GM23248 (cell line): ENCODE data around the gene ZNF469. TPM values are rescaled to one million over a fixed set of nuclear protein-coding genes. Genes with fewer than 3 reads are reported as not detected.

ENCODE experiments used
- DNase-seq: peaks from one replicate; pipeline ENCODE4 v3.0.0-alpha.2; 2015
- H2AFZ ChIP-seq: fragments of 200-600 bp; sonication (generic); 2 replicates; pipeline ENCODE4 v1.6.1; 2016; ENCODE audit warnings: antibody characterized with exemption
- H3F3A ChIP-seq: fragments of 200-600 bp; sonication (generic); 2 replicates; pipeline ENCODE4 v1.6.1; 2016; ENCODE audit warnings: mild to moderate bottlenecking, antibody characterized with exemption, mixed run types; ENCODE audit not compliant: insufficient read depth
- H3K27ac ChIP-seq: fragments of 200-600 bp; sonication (generic); 2 replicates; pipeline ENCODE4 v1.5.1; 2016; ENCODE audit warnings: mild to moderate bottlenecking
- H3K27me3 ChIP-seq: fragments of 200-600 bp; sonication (generic); replicated peaks from 2 replicates; pipeline ENCODE4 v1.6.1; 2016; ENCODE audit warnings: mild to moderate bottlenecking; ENCODE audit not compliant: insufficient read depth
- H3K36me3 ChIP-seq: fragments of 200-600 bp; sonication (generic); 2 replicates; pipeline ENCODE4 v1.6.1; 2016; ENCODE audit warnings: low read depth, mild to moderate bottlenecking
- H3K4me1 ChIP-seq: fragments of 200-600 bp; sonication (generic); 2 replicates; pipeline ENCODE4 v1.6.1; 2016; ENCODE audit warnings: mild to moderate bottlenecking; ENCODE audit not compliant: insufficient read depth
- H3K4me2 ChIP-seq: fragments of 200-600 bp; sonication (generic); one replicate; pipeline ENCODE4 v1.6.1; 2016; ENCODE audit warnings: mild to moderate bottlenecking; ENCODE audit not compliant: unreplicated experiment
- H3K4me3 ChIP-seq: fragments of 200-600 bp; sonication (generic); 2 replicates; pipeline ENCODE4 v1.5.1; 2016; ENCODE audit warnings: mild to moderate bottlenecking
- H3K79me2 ChIP-seq: fragments of 200-600 bp; sonication (generic); 2 replicates; pipeline ENCODE4 v1.6.1; 2016; ENCODE audit warnings: mild to moderate bottlenecking; ENCODE audit not compliant: insufficient read depth
- H3K9ac ChIP-seq: fragments of 200-600 bp; sonication (generic); 2 replicates; pipeline ENCODE4 v1.6.1; 2016; ENCODE audit warnings: mild to moderate bottlenecking
- H3K9me2 ChIP-seq: fragments of 200-600 bp; sonication (generic); 2 replicates; pipeline ENCODE4 v1.6.1; 2016; ENCODE audit warnings: mixed run types, mild to moderate bottlenecking, moderate library complexity; ENCODE audit not compliant: insufficient read depth
- H3K9me3 ChIP-seq: fragments of 200-600 bp; sonication (generic); one replicate; pipeline ENCODE4 v1.6.1; 2017; ENCODE audit warnings: low read depth
- H4K20me1 ChIP-seq: fragments of 200-600 bp; sonication (generic); 2 replicates; pipeline ENCODE4 v1.6.0; 2016; ENCODE audit not compliant: insufficient read depth
- EZH2 ChIP-seq: fragments of 200-600 bp; sonication (generic); IDR thresholded peaks from 2 replicates; pipeline ENCODE4 v1.6.1; 2018; ENCODE audit warnings: antibody characterized with exemption, mild to moderate bottlenecking; ENCODE audit not compliant: insufficient read depth, poor library complexity, severe bottlenecking
- EZH2phosphoT487 ChIP-seq: fragments of 200-600 bp; sonication (generic); IDR thresholded peaks from 2 replicates; pipeline ENCODE4 v1.6.1; 2018; ENCODE audit warnings: antibody characterized with exemption, moderate library complexity, mild to moderate bottlenecking, low read depth; ENCODE audit not compliant: insufficient read depth
- WGBS, 2 experiments: methylation state at CpG; one replicate each; pipeline ENCODE4 v1.1.6; 2015 to 2017; ENCODE audit warnings: low lambda C conversion rate in 2 of 2, low coverage in 1 of 2; ENCODE audit errors: missing lambda C conversion rate in 2 of 2; 5-methylcytosine and 5-hydroxymethylcytosine counted together
- in situ Hi-C: fragments of 300-500 bp; cut with MboI; formaldehyde crosslinking; loops from 2 replicates; pipeline ENCODE4 v1.15.0; 2020
- polyA plus RNA-seq: library from polyadenylated mRNA; unstranded; fragments of >200 nt; fragmentation: Nextera tagmentation; extraction: Ambion mirVana; gene quantifications from 2 replicates; pipeline ENCODE4 v1.2.1, GENCODE V29; 2016
- total RNA-seq: library from RNA; depleted of rRNA; stranded (reverse); fragments of >200 nt; shearing (Covaris generic); gene quantifications from 2 replicates; pipeline ENCODE4 v1.2.3, GENCODE V29; 2014

The ZNF469 gene
- total and polyA plus RNA-seq, 2 experiments from 2014 or later, result 0.65 to 2.6 TPM

DNA sequence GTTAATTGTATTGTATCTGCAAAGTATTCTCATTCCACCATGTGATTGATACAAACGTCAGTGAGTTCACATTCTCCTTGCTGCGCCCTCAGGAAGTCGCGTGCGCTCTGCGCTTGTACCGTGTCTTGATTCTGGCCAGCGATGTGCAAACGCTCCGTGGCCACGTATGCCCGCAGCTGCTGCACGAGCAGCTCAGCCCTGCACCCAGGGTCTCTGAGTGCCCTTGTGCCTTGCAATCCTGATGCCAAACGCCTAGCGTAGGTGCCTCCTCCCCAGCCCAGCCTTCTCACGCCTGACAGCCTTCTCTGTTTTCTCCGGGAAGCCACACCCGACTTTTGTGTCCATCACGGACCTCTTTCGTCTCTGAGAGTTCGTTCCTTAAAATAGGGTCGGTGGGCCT, 9.4 kb downstream of the ZNF469 start:
- in situ Hi-C loops, result no loop called here
- Histone ChIP-seq H3K36me3 (no peaks in the 10 kb centered on the region), H3K27me3 (no peaks in the 10 kb centered on the region), H4K20me1 (no peaks in the 10 kb centered on the region), H2AFZ (no peak overlapping the region), H3K4me2 (no peak overlapping the region), H3K9ac (no peak overlapping the region), H3F3A (no peaks in the 10 kb centered on the region), H3K4me1 (no peaks in the 10 kb centered on the region; the same call in 1 of the 2 replicates), H3K79me2 (peaks cover 43% of the 10 kb centered on the region), H3K9me2 (no peaks in the 10 kb centered on the region), H3K27ac (no peak overlapping the region), H3K9me3 (no peaks in the 10 kb centered on the region), H3K4me3 (no peak overlapping the region)
- TF ChIP-seq EZH2phosphoT487 (no peak), EZH2 (no peak)
- 92 to 94% methylated on average over 22 of the region's 22 CpGs for WGBS, 2 experiments
- no peak for DNase-seq

DNA sequence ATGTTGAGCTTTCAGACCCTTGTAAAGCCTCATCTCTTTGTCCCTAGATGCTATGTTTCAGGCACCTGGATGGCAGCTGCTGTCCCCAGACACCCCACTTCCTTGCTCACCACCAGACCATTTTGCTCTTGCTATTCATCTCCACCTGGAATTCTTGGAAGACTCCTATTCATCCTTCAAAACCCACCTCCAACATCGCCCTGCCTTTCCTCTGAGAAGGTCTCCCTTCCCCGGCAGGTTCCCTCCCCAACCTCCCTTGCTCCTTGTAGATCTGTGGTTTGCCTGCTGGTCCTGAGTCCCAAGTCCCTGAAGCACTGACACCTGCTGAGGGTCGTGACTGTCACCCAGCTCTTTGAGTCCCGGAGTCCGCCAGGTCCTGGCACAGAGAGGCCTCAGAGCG, 9.9 kb downstream of the ZNF469 start:
- in situ Hi-C loops, result no loop called here
- H3K9me2 ChIP-seq, result no peaks in the 10 kb centered on the region
- no peaks in the 10 kb centered on the region for H3K36me3 ChIP-seq
- H3K9me3 ChIP-seq, result no peaks in the 10 kb centered on the region
- peaks cover 37% of the 10 kb centered on the region for H3K79me2 ChIP-seq
- H3K9ac ChIP-seq, result no peak overlapping the region
- no peaks in the 10 kb centered on the region for H3F3A ChIP-seq
- DNase-seq, result no peak
- H3K27me3 ChIP-seq, result no peaks in the 10 kb centered on the region
- no peak overlapping the region for H3K4me2 ChIP-seq
- no peak overlapping the region for H3K4me3 ChIP-seq
- no peak overlapping the region for H3K27ac ChIP-seq
- H4K20me1 ChIP-seq, result no peaks in the 10 kb centered on the region
- TF ChIP-seq EZH2phosphoT487 (no peak), EZH2 (no peak)
- H3K4me1 ChIP-seq, result no peaks in the 10 kb centered on the region
- no peak overlapping the region for H2AFZ ChIP-seq
- 91% methylated on average over 6 of the region's 6 CpGs for WGBS, 2 experiments

GRCh38 chr16:88393034-88393433, 10.3 kb downstream of the ZNF469 start:
- no peaks in the 10 kb centered on the region for H3K9me2 ChIP-seq
- no peaks in the 10 kb centered on the region for H3K4me1 ChIP-seq
- no peak overlapping the region for H3K27ac ChIP-seq
- peaks cover 33% of the 10 kb centered on the region for H3K79me2 ChIP-seq
- H2AFZ ChIP-seq, result no peak overlapping the region
- H3K4me3 ChIP-seq, result no peak overlapping the region
- TF ChIP-seq EZH2 (no peak), EZH2phosphoT487 (no peak)
- no peaks in the 10 kb centered on the region for H3K9me3 ChIP-seq
- H4K20me1 ChIP-seq, result no peaks in the 10 kb centered on the region
- no peak overlapping the region for H3K4me2 ChIP-seq
- DNase-seq, result no peak
- no peaks in the 10 kb centered on the region for H3K27me3 ChIP-seq
- no peak overlapping the region for H3K9ac ChIP-seq
- H3K36me3 ChIP-seq, result no peaks in the 10 kb centered on the region
- no peaks in the 10 kb centered on the region for H3F3A ChIP-seq
- WGBS, 2 experiments, result 78 to 84% methylated on average over 18 to 23 of the region's 24 CpGs
- in situ Hi-C loops, result no loop called here

- in situ Hi-C loops, result no loop called here
- Histone ChIP-seq H3K27me3 (no peaks in the 10 kb centered on the region), H3K4me2 (no peak overlapping the region), H3K9ac (no peak overlapping the region), H3K36me3 (no peaks in the 10 kb centered on the region), H3F3A (no peaks in the 10 kb centered on the region), H4K20me1 (no peaks in the 10 kb centered on the region), H2AFZ (no peak overlapping the region), H3K9me3 (no peaks in the 10 kb centered on the region), H3K79me2 (peaks cover 31% of the 10 kb centered on the region), H3K9me2 (no peaks in the 10 kb centered on the region), H3K4me1 (no peaks in the 10 kb centered on the region), H3K27ac (no peak overlapping the region), H3K4me3 (no peak overlapping the region)
- WGBS, 2 experiments, result 84 to 85% methylated on average over 16 of the region's 16 CpGs
- TF ChIP-seq EZH2 (no peak), EZH2phosphoT487 (no peak)
- no peak for DNase-seq
Observed at GRCh38 chr16:88393571-88393970, 10.8 kb downstream of the ZNF469 start.

GRCh38 chr16:88394426-88394825, 11.7 kb downstream of the ZNF469 start:
- no peak for TF ChIP-seq EZH2phosphoT487
- Histone ChIP-seq H3K4me1 (no peaks in the 10 kb centered on the region), H3K9ac (no peak overlapping the region), H3K79me2 (peaks cover 28% of the 10 kb centered on the region; the same call in 1 of the 2 replicates), H3K27me3 (no peaks in the 10 kb centered on the region), H3K9me2 (no peaks in the 10 kb centered on the region), H4K20me1 (no peaks in the 10 kb centered on the region), H3K4me2 (no peak overlapping the region), H2AFZ (no peak overlapping the region), H3K27ac (no peak overlapping the region), H3K36me3 (no peaks in the 10 kb centered on the region), H3K4me3 (no peak overlapping the region), H3K9me3 (no peaks in the 10 kb centered on the region), H3F3A (no peaks in the 10 kb centered on the region)
- DNase-seq, result no peak
- in situ Hi-C loops, result no loop called here
- WGBS, 2 experiments, result 91 to 95% methylated on average over 12 of the region's 12 CpGs
